ENCODE data around the gene SOX6.

SOX6 gene

DNA sequence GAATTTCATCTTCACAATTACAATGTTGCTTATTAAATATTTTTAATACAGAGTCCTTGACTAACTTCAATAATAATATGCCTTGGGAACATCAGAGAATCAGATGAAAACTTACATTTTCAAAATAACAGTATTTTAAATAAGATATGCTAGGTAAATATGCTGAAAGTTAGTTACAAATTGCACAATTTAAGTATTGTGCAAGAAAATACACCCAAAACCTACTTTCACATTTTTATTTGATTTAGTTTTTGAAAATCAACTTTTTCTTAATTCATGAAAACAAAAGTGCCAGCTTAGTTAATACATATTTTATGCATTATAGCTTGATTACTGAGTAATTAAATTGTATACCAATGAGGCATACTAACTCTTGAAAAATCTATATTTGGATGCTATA lies 76.8 kb downstream of the SOX6 start:
- no peaks in the 10 kb centered on the region for H3K4me1 Mint-ChIP-seq
- H3K27ac Mint-ChIP-seq = no peak overlapping the region
- no peaks in the 10 kb centered on the region for H3K36me3 Mint-ChIP-seq
- no peaks in the 10 kb centered on the region for H3K27me3 Mint-ChIP-seq
- peaks cover 5% of the 10 kb centered on the region for H3K9me3 Mint-ChIP-seq
- H3K4me3 Mint-ChIP-seq = no peak overlapping the region

DNA sequence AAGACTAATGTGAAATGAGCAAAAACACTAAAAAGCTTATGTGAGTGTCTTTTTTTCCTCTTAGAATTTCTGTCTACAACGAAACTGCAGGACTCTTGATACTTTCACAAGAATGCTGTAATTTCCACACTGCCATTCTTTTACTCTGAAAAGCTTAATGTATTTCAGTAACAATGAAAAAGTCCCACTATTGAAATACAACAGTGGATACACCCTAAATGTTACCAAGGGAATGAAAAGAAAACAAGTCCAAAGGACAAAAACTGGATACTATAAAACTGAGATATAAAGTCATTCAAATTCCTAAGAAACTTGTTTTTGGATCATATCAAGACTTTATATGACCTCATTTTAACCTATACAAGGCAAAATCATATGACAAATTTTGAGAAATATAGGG lies 77.4 kb downstream of the SOX6 start:
- H3K36me3 Mint-ChIP-seq = no peaks in the 10 kb centered on the region

GRCh38 chr11:16278273-16278672 lies 78.1 kb downstream of the SOX6 start:
- H3K27ac Mint-ChIP-seq = no peak overlapping the region
- H3K36me3 Mint-ChIP-seq = no peaks in the 10 kb centered on the region
- no peaks in the 10 kb centered on the region for H3K4me1 Mint-ChIP-seq
- H3K4me3 Mint-ChIP-seq = no peak overlapping the region
- no peaks in the 10 kb centered on the region for H3K27me3 Mint-ChIP-seq
- peaks cover 5% of the 10 kb centered on the region for H3K9me3 Mint-ChIP-seq

More for the DNA sequence above, 77.4 kb downstream of the SOX6 start:
- Mint-ChIP-seq H3K4me3 (no peak overlapping the region), H3K27me3 (no peaks in the 10 kb centered on the region), H3K27ac (no peak overlapping the region), H3K9me3 (peaks cover 5% of the 10 kb centered on the region), H3K4me1 (no peaks in the 10 kb centered on the region)

- Mint-ChIP-seq H3K36me3 (no peaks in the 10 kb centered on the region), H3K27ac (no peak overlapping the region), H3K27me3 (no peaks in the 10 kb centered on the region), H3K4me3 (no peak overlapping the region), H3K9me3 (peaks cover 4% of the 10 kb centered on the region), H3K4me1 (no peaks in the 10 kb centered on the region)
Measured at GRCh38 chr11:16276251-16276650, 80.1 kb downstream of the SOX6 start.

GRCh38 chr11:16271258-16271657 lies 85.1 kb downstream of the SOX6 start:
- Mint-ChIP-seq H3K27ac (no peak overlapping the region), H3K4me3 (no peak overlapping the region), H3K27me3 (no peaks in the 10 kb centered on the region), H3K36me3 (no peaks in the 10 kb centered on the region), H3K9me3 (peaks cover 6% of the 10 kb centered on the region), H3K4me1 (no peaks in the 10 kb centered on the region)

DNA sequence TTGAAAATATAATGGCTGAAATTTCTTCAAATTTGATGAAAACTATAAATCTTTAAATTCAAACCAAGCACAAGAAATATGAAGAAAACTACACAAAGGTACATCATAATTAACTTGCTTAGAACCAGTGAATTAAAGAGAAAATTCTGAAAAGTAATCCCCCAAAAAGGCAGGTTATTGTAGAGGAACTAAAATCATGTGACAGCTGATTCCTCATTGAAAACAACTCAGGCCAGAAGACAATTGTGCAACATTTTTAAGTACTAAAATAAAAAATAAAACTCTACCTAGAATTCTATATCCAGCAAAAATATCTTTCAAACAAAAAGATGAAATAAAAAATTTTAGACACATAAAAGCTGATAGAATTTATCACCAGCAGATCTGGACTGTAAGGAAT lies 90.3 kb downstream of the SOX6 start:
- Mint-ChIP-seq H3K9me3 (peaks cover 6% of the 10 kb centered on the region), H3K27ac (no peak overlapping the region), H3K4me3 (no peak overlapping the region), H3K36me3 (no peaks in the 10 kb centered on the region), H3K4me1 (no peaks in the 10 kb centered on the region), H3K27me3 (no peaks in the 10 kb centered on the region)

GRCh38 chr11:16265022-16265421 lies 91.3 kb downstream of the SOX6 start:
- Mint-ChIP-seq H3K9me3 (peaks cover 6% of the 10 kb centered on the region), H3K27me3 (no peaks in the 10 kb centered on the region), H3K4me1 (no peaks in the 10 kb centered on the region), H3K36me3 (no peaks in the 10 kb centered on the region), H3K27ac (no peak overlapping the region), H3K4me3 (no peak overlapping the region)

DNA sequence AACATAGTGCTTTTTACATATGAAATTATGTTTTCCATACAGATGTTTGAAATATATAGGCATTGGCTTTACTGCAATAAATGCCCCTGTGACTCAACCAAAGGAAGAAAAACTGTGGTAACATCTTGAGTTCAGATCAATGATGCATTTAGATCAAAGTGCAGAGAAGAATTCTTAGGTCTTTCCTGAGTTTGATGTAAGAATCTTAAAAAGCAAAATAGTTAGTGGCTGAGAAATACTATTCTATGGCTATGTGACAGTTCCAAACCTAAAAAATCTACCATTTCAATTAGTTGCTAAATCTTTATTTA lies 93.7 kb downstream of the SOX6 start:
- no peaks in the 10 kb centered on the region for H3K4me1 Mint-ChIP-seq
- H3K9me3 Mint-ChIP-seq = peaks cover 6% of the 10 kb centered on the region
- no peaks in the 10 kb centered on the region for H3K36me3 Mint-ChIP-seq

GRCh38 chr11:16261836-16262644 lies 94.3 kb downstream of the SOX6 start:
- Mint-ChIP-seq H3K27me3 (no peaks in the 10 kb centered on the region), H3K9me3 (peaks cover 6% of the 10 kb centered on the region), H3K4me1 (no peaks in the 10 kb centered on the region), H3K4me3 (no peak overlapping the region), H3K27ac (no peak overlapping the region), H3K36me3 (no peaks in the 10 kb centered on the region)

More for the DNA sequence above, 93.7 kb downstream of the SOX6 start:
- H3K4me3 Mint-ChIP-seq = no peak overlapping the region
- H3K27ac Mint-ChIP-seq = no peak overlapping the region
- H3K27me3 Mint-ChIP-seq = no peaks in the 10 kb centered on the region

GRCh38 chr11:16252373-16252772 lies 104.0 kb downstream of the SOX6 start:
- Mint-ChIP-seq H3K9me3 (peaks cover 19% of the 10 kb centered on the region), H3K27ac (no peak overlapping the region), H3K27me3 (no peaks in the 10 kb centered on the region), H3K4me1 (no peaks in the 10 kb centered on the region), H3K4me3 (no peak overlapping the region), H3K36me3 (no peaks in the 10 kb centered on the region)

DNA sequence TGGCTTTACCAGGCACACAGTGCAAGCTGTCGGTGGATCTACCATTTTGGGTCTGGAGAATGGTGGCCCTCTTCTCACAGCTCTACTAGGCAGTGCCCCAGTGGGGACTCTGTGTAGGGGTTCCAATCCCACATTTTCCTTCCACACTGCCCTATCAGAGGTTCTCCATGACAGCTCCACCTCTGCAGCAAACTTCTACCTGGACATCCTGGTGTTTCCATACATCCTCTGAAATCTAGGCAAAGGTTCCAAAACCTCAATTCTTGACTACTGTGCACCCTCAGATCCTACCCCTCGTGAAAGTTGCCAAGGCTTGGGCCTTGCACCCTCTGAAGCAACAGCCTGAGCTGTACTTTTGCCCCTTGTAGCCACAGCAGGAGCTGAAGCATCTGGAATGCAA lies 108.1 kb downstream of the SOX6 start:
- Mint-ChIP-seq H3K9me3 (peaks cover 8% of the 10 kb centered on the region), H3K27ac (no peak overlapping the region), H3K36me3 (no peaks in the 10 kb centered on the region), H3K4me3 (no peak overlapping the region), H3K27me3 (no peaks in the 10 kb centered on the region), H3K4me1 (no peaks in the 10 kb centered on the region)

DNA sequence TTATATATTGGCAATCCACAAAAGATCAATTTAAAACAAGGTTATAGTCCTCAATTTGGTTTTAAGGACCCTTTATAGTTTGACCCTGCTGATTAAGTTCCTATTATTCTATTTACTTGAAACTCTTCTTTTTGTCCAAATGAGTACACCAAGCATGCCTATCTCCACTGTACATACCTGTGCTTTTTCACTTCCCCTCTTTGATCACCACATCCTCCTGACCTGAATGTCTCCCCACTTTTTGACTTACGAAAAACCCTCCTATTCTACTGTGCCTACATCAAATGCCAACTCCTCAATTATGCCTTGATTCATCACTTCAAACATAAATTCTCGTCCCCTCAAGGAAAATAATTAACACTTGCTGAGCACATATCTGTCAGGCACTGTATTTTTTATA lies 113.5 kb downstream of the SOX6 start:
- no peaks in the 10 kb centered on the region for H3K27me3 Mint-ChIP-seq
- no peaks in the 10 kb centered on the region for H3K4me1 Mint-ChIP-seq
- no peak overlapping the region for H3K27ac Mint-ChIP-seq
- H3K9me3 Mint-ChIP-seq = peaks cover 6% of the 10 kb centered on the region
- H3K36me3 Mint-ChIP-seq = no peaks in the 10 kb centered on the region
- no peak overlapping the region for H3K4me3 Mint-ChIP-seq

GRCh38 chr11:16240687-16241086 lies 115.7 kb downstream of the SOX6 start:
- H3K9me3 Mint-ChIP-seq = peaks cover 6% of the 10 kb centered on the region
- no peaks in the 10 kb centered on the region for H3K27me3 Mint-ChIP-seq
- no peaks in the 10 kb centered on the region for H3K4me1 Mint-ChIP-seq
- no peak overlapping the region for H3K27ac Mint-ChIP-seq
- no peaks in the 10 kb centered on the region for H3K36me3 Mint-ChIP-seq
- no peak overlapping the region for H3K4me3 Mint-ChIP-seq

DNA sequence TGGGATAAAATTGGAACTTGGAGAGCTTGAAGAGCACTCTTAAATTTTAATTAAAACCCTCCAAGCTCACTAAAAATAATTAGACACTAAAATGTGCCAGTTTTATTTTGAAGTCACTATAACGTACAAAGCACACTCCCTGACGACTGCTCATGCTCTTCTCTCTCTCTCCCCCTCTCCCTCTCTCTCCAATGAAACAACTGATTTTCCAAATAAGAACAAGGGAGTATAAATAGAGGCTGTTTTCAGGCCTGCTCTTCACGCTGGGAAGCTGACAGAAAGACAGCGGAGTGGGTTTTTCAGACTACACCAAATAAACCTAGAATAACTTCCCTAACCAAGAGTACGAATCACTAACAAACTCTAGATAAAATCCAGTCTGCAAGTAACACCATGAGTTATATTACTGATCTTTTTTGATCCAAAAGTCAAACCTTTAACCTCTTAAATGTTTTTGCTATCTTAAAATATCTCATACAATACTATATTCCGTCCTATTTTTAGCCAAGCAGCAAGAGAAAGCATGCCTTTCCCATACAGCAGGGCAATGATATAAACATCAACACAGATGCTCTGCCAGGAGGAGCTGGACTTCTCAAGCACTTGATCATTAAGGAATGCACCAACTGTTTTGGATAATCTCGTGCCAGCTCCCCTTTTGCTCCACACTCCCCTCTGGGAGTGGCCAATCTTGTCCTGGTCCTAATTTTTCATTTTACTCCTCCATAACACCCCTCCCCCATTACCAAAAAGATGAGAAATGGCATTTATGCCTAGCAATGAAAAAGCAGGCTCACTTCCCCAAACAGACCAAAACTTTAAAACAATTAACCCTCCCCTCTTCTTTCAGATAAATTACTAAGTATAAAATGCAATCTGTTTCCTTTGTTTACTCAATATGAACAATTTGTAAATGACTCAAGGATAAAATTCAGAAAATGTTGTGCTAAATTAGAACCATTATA lies 116.9 kb downstream of the SOX6 start:
- H3K9me3 Mint-ChIP-seq = peaks cover 6% of the 10 kb centered on the region
- no peak overlapping the region for H3K27ac Mint-ChIP-seq
- H3K36me3 Mint-ChIP-seq = no peaks in the 10 kb centered on the region
- H3K27me3 Mint-ChIP-seq = no peaks in the 10 kb centered on the region
- H3K4me3 Mint-ChIP-seq = no peak overlapping the region
- H3K4me1 Mint-ChIP-seq = no peaks in the 10 kb centered on the region

GRCh38 chr11:16226245-16226644 lies 130.1 kb downstream of the SOX6 start:
- no peaks in the 10 kb centered on the region for H3K4me1 Mint-ChIP-seq
- peaks cover 5% of the 10 kb centered on the region for H3K9me3 Mint-ChIP-seq
- no peaks in the 10 kb centered on the region for H3K36me3 Mint-ChIP-seq
- no peak overlapping the region for H3K4me3 Mint-ChIP-seq
- H3K27ac Mint-ChIP-seq = no peak overlapping the region
- no peaks in the 10 kb centered on the region for H3K27me3 Mint-ChIP-seq

DNA sequence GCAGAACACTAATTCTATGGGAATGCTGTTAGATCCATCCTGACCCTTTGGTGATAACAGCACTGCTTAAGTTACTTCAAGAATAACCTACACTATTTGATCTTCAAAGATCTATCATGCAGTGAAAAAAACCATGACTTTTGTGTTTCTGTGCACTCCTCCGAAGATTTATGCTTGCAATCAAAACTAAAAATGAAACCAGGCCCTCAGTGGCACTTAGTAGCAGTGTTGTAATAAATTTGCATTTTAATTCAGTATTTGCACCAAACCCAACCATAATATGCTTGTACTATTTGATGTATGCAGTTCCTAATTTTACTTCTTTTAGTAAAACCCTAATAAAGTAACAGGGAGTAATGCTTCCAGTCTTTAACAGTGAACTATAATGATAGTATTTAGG lies 130.7 kb downstream of the SOX6 start:
- Mint-ChIP-seq H3K4me1 (no peaks in the 10 kb centered on the region), H3K36me3 (no peaks in the 10 kb centered on the region), H3K9me3 (peaks cover 5% of the 10 kb centered on the region), H3K27me3 (no peaks in the 10 kb centered on the region), H3K27ac (no peak overlapping the region), H3K4me3 (no peak overlapping the region)
